ENCODE results near the gene HIGD1B.
A peak's percentile ranks its signal among the peaks of the same experiment; 100 is the strongest.

HIGD1B gene

GRCh38 chr17:44826123-44826790, 21.4 kb upstream of the HIGD1B start:
- TF ChIP-seq TAF1 (IDR thresholded peaks at IDR 0.05; ENCODE audit: borderline replicate concordance, insufficient read depth, low read length) (no peak), POLR2AphosphoS5 (IDR thresholded peaks at IDR 0.05; ENCODE audit: low read depth, low read length) (no peak), SIN3A (IDR thresholded peaks at IDR 0.05; ENCODE audit: borderline replicate concordance, insufficient read depth, low read length) (no peak), FOXP2 (optimal IDR thresholded peaks at IDR 0.05; ENCODE audit: borderline replicate concordance, extremely low read depth, extremely low read length, insufficient read depth) (no peak), REST (IDR thresholded peaks at IDR 0.05; ENCODE audit: insufficient read depth in 1 of 2, low read depth in 2 of 2, low read length in 2 of 2) (no peak)

- no peak for TF ChIP-seq REST (IDR thresholded peaks at IDR 0.05; ENCODE audit: insufficient read depth in 1 of 2, low read depth in 2 of 2, low read length in 2 of 2)
- no peak for TF ChIP-seq FOXP2 (optimal IDR thresholded peaks at IDR 0.05; ENCODE audit: borderline replicate concordance, extremely low read depth, extremely low read length, insufficient read depth)
- no peak for TF ChIP-seq POLR2AphosphoS5 (IDR thresholded peaks at IDR 0.05; ENCODE audit: low read depth, low read length)
- no peak for TF ChIP-seq TAF1 (IDR thresholded peaks at IDR 0.05; ENCODE audit: borderline replicate concordance, insufficient read depth, low read length)
- no peak for TF ChIP-seq SIN3A (IDR thresholded peaks at IDR 0.05; ENCODE audit: borderline replicate concordance, insufficient read depth, low read length)
Measured at GRCh38 chr17:44827863-44828262, 19.8 kb upstream of the HIGD1B start.

- TF ChIP-seq REST (IDR thresholded peaks at IDR 0.05; ENCODE audit: insufficient read depth in 1 of 2, low read depth in 2 of 2, low read length in 2 of 2) (no peak), SIN3A (IDR thresholded peaks at IDR 0.05; ENCODE audit: borderline replicate concordance, insufficient read depth, low read length) (peak; percentile 83; the same call in 1 of the 2 replicates)
Measured at GRCh38 chr17:44828919-44829522, 18.7 kb upstream of the HIGD1B start.

- TF ChIP-seq SIN3A (IDR thresholded peaks at IDR 0.05; ENCODE audit: borderline replicate concordance, insufficient read depth, low read length) (peak; percentile 7; the same call in 1 of the 2 replicates), FOXP2 (optimal IDR thresholded peaks at IDR 0.05; ENCODE audit: borderline replicate concordance, extremely low read depth, extremely low read length, insufficient read depth) (no peak)
Measured at GRCh38 chr17:44829523-44830358, 17.9 kb upstream of the HIGD1B start, which contains the start of gene GJC1. Gene GJC1, minus strand, starts transcription at chr17:44830287. Its CDS starts 24,470 bp downstream, at chr17:44805817.

GRCh38 chr17:44830359-44831288, 17.1 kb upstream of the HIGD1B start:
- TF ChIP-seq POLR2AphosphoS5 (IDR thresholded peaks at IDR 0.05; ENCODE audit: low read depth, low read length) (peak; percentile 47), FOXP2 (optimal IDR thresholded peaks at IDR 0.05; ENCODE audit: borderline replicate concordance, extremely low read depth, extremely low read length, insufficient read depth) (no peak), REST (IDR thresholded peaks at IDR 0.05; ENCODE audit: insufficient read depth in 1 of 2, low read depth in 2 of 2, low read length in 2 of 2) (no peak), TAF1 (IDR thresholded peaks at IDR 0.05; ENCODE audit: borderline replicate concordance, insufficient read depth, low read length) (no peak)
